GM12878 (cell line): Measurements from ENCODE around the gene ANKRD33B. TPM values are rescaled to one million over a fixed set of nuclear protein-coding genes. Genes with fewer than 3 reads are reported as not detected.

Experiments
- ATAC-seq: fragments of 200-7000 bp; cut with Tn5 transposase; 3 replicates; pipeline ENCODE4 v1.9.1; 2020; ENCODE audit warnings: mild to moderate bottlenecking, moderate library complexity
- BruUV-seq: library from RNA; stranded (reverse); fragments of 400-500 nt; replicated peaks from 2 replicates; lab custom pipeline; 2021; lab: Mats Ljungman, UMichigan
- CTCF ChIA-PET: fragments of 300-600 bp; sonication (Branson Sonifier 250); formaldehyde crosslinking; extraction: SDS; loops from one replicate; lab custom pipeline; 2021; ENCODE audit warnings: inconsistent platforms; lab: Yijun Ruan, JAX
- POLR2A ChIA-PET: fragments of 350-600 bp; formaldehyde crosslinking; extraction: SDS; loops from one replicate; lab custom pipeline; 2021; ENCODE audit warnings: inconsistent platforms; lab: Charles Lee
- RAD21 ChIA-PET: fragments of 300-600 bp; sonication (Branson Sonifier 250); formaldehyde crosslinking; loops from one replicate; lab custom pipeline; 2023; ENCODE audit warnings: antibody characterized with exemption; ENCODE audit not compliant: unreplicated experiment; lab: Charles Lee
- SMC1A ChIA-PET: fragments of 300-600 bp; sonication (Branson Sonifier 250); formaldehyde crosslinking; loops from one replicate; lab custom pipeline; 2023; ENCODE audit not compliant: unreplicated experiment, uncharacterized antibody; lab: Charles Lee
- DNase-seq: peaks from one replicate; pipeline ENCODE4 v3.0.0-alpha.2; 2011; ENCODE audit warnings: low read depth, low spot score
- FAIRE-seq: peaks from 3 replicates; lab custom pipeline; 2011; peaks lifted over from hg19 to GRCh38; lab: Jason Lieb, UNC
- H2AFZ ChIP-seq: 2 replicates; pipeline ENCODE4 v1.6.0; 2011; ENCODE audit warnings: low read depth, low read length, control low read depth; ENCODE audit not compliant: control insufficient read depth
- H3K27ac ChIP-seq: 2 replicates; pipeline ENCODE4 v1.5.1; 2011; ENCODE audit warnings: control low read depth; ENCODE audit not compliant: control insufficient read depth, insufficient read depth
- H3K27me3 ChIP-seq, 2 experiments: replicated peaks in 1 of 2; 2 replicates each; pipeline versions ENCODE4 v1.6.0 to v1.6.1; 2011; ENCODE audit warnings: low read length in 1 of 2; ENCODE audit not compliant: control insufficient read depth in 2 of 2, insufficient read depth in 2 of 2
- H3K36me3 ChIP-seq, 2 experiments: 2 replicates each; pipeline ENCODE4 v1.5.1; 2011; ENCODE audit warnings: low read length in 1 of 2; ENCODE audit not compliant: control insufficient read depth in 2 of 2, insufficient read depth in 2 of 2
- H3K4me1 ChIP-seq: 2 replicates; pipeline ENCODE4 v1.6.1; 2011; ENCODE audit warnings: mild to moderate bottlenecking, low read length, moderate library complexity, mixed read lengths; ENCODE audit not compliant: control insufficient read depth, insufficient read depth
- H3K4me2 ChIP-seq: 2 replicates; pipeline ENCODE4 v1.6.0; 2011; ENCODE audit warnings: control low read depth; ENCODE audit not compliant: control insufficient read depth, insufficient read depth
- H3K4me3 ChIP-seq: fragments of 200-600 bp; sonication (generic); 2 replicates; pipeline ENCODE4 v1.5.1; 2016
- H3K79me2 ChIP-seq: 2 replicates; pipeline ENCODE4 v1.6.0; 2011; ENCODE audit warnings: low read length; ENCODE audit not compliant: control insufficient read depth, insufficient read depth
- H3K9ac ChIP-seq: 2 replicates; pipeline ENCODE4 v1.8.0; 2011; ENCODE audit warnings: low read length, control low read depth, mixed read lengths; ENCODE audit not compliant: control insufficient read depth, insufficient read depth
- H3K9me3 ChIP-seq: replicated peaks from 3 replicates; pipeline ENCODE4 v1.5.1; 2011; ENCODE audit warnings: mild to moderate bottlenecking, low read length; ENCODE audit not compliant: control insufficient read depth, insufficient read depth
- H4K20me1 ChIP-seq: 2 replicates; pipeline ENCODE4 v1.6.0; 2011; ENCODE audit not compliant: control insufficient read depth, insufficient read depth
- ASH2L ChIP-seq: fragments of 300-600, 200-600 bp; sonication (generic); IDR thresholded peaks from 2 replicates; pipeline ENCODE4 v1.6.1; 2017; ENCODE audit warnings: low read depth, mild to moderate bottlenecking, borderline replicate concordance
- BACH1 ChIP-seq: fragments of 450-650 bp; IDR thresholded peaks from 2 replicates; pipeline ENCODE4 v1.6.1; 2017; ENCODE audit warnings: mild to moderate bottlenecking, borderline replicate concordance
- CBX3 ChIP-seq: fragments of 200-600 bp; sonication (generic); IDR thresholded peaks from 2 replicates; pipeline ENCODE4 v1.6.1; 2016; ENCODE audit warnings: low read depth, borderline replicate concordance
- CHD4 ChIP-seq: fragments of 200-600 bp; sonication (generic); IDR thresholded peaks from 2 replicates; pipeline ENCODE4 v1.6.1; 2016; ENCODE audit warnings: mild to moderate bottlenecking
- EZH2 ChIP-seq: IDR thresholded peaks from 2 replicates; pipeline ENCODE4 v1.6.1; 2012; ENCODE audit warnings: low read depth, mild to moderate bottlenecking, control low read depth, inconsistent platforms, low read length, borderline replicate concordance; ENCODE audit not compliant: control insufficient read depth
- GATAD2B ChIP-seq: fragments of 450-650 bp; conservative IDR thresholded peaks from 2 replicates; pipeline ENCODE4 v1.6.1; 2017; ENCODE audit warnings: low read depth, mild to moderate bottlenecking, moderate library complexity
- HDAC2 ChIP-seq: fragments of 200-600 bp; sonication (generic); IDR thresholded peaks from 2 replicates; pipeline ENCODE4 v1.6.1; 2017
- MEF2B ChIP-seq: fragments of 450-650 bp; IDR thresholded peaks from 2 replicates; pipeline ENCODE4 v1.6.1; 2018; ENCODE audit warnings: mild to moderate bottlenecking, moderate library complexity; ENCODE audit not compliant: partially characterized antibody, poor library complexity, severe bottlenecking
- MTA2 ChIP-seq: fragments of 450-650 bp; IDR thresholded peaks from 2 replicates; pipeline ENCODE4 v1.6.1; 2016; ENCODE audit warnings: low read depth, mild to moderate bottlenecking, moderate library complexity
- SMAD1 ChIP-seq: fragments of 450-650 bp; IDR thresholded peaks from 2 replicates; pipeline ENCODE4 v1.6.1; 2018; ENCODE audit warnings: mild to moderate bottlenecking, low read depth; ENCODE audit not compliant: partially characterized antibody
- SMAD5 ChIP-seq: IDR thresholded peaks from 2 replicates; pipeline ENCODE4 v1.6.1; 2016; ENCODE audit warnings: antibody characterized with exemption, low read depth
- YBX1 ChIP-seq: fragments of 450-650 bp; IDR thresholded peaks from 2 replicates; pipeline ENCODE4 v1.6.1; 2016; ENCODE audit warnings: antibody characterized with exemption
- ZNF622 ChIP-seq: fragments of 450-650 bp; IDR thresholded peaks from 2 replicates; pipeline ENCODE4 v1.6.1; 2017; ENCODE audit warnings: mild to moderate bottlenecking, inconsistent platforms
- WGBS: methylation state at CpG from one replicate; pipeline ENCODE4 v1.1.6; 2016; ENCODE audit warnings: low lambda C conversion rate; ENCODE audit not compliant: insufficient replicate concordance, insufficient coverage; ENCODE audit errors: missing lambda C conversion rate; 5-methylcytosine and 5-hydroxymethylcytosine counted together
- in situ Hi-C: fragments of 300-500 bp; cut with MboI; formaldehyde crosslinking; loops from 9 replicates; pipeline ENCODE4 v1.14.3; 2018; ENCODE audit warnings: mixed read lengths
- intact Hi-C: fragments of 100-400 bp; cut with micrococcal nuclease; formaldehyde crosslinking; loops from one replicate; pipeline ENCODE4 v1.14.2; 2022; ENCODE audit not compliant: unreplicated experiment
- polyA plus RNA-seq, 11 experiments: library from polyadenylated mRNA; depleted of rRNA in 4 of 11; unstranded in 6 of 11; stranded (reverse) in 5 of 11; fragments of >200 nt; fragmentation: Nextera tagmentation in 4 of 11; fragmentation: Illumina TruSeq in 1 of 11; extraction: Ambion mirVana in 4 of 11; extraction: Trizol in 1 of 11; gene quantifications; 1 replicate in 1 of 11; 2 replicates in 10 of 11; pipeline versions ENCODE4 v1.2.1 to v1.2.3, GENCODE V29; 2011 to 2016; ENCODE audit warnings: inconsistent platforms in 2 of 11, missing spikeins in 2 of 11, low read depth in 1 of 11
- total RNA-seq, 4 experiments: library from RNA; depleted of rRNA in 3 of 4; stranded (reverse); fragments of >200 nt in 3 of 4; fragmentation: Illumina TruSeq in 1 of 4; extraction: Trizol in 1 of 4; gene quantifications; 2 replicates each; pipeline versions ENCODE4 v1.2.1 to v1.2.3, GENCODE V29; 2013 to 2021
- TF ChIP-seq, protein P1 (sequence below): fragments of 450-650 bp; formaldehyde crosslinking; IDR thresholded peaks from 2 replicates; pipeline ENCODE4 v1.5.0; 2022; ENCODE audit warnings: mild to moderate bottlenecking, missing genetic modification characterization
- TF ChIP-seq, protein P2 (sequence below): fragments of 150-350 bp; IDR thresholded peaks from 2 replicates; pipeline ENCODE4 v1.6.1; 2016; ENCODE audit warnings: low read depth, low read length

The ANKRD33B gene
- total and polyA plus RNA-seq, 10 of the 15 experiments (the other 5 are each of a cell fraction or from before 2014, with no cell fraction given), result 4.9 to 61.6 (median 15.6) TPM

- ChIA-PET RAD21 (interaction anchor here (1.0 to 6.1 kb wide), 12 partner anchors 10 to 123 kb away, joined by 3 to 54 read pairs (median 5); partner anchors contain the start of gene ANKRD33B), CTCF (interaction anchor here (0.9 to 5.1 kb wide), 21 partner anchors 9 to 123 kb away, joined by 3 to 83 read pairs (median 7); no protein-coding TSS in a partner anchor), SMC1A (interaction anchor here (0.6 to 5.9 kb wide), 15 partner anchors 8 to 124 kb away, joined by 3 to 73 read pairs (median 7); no protein-coding TSS in a partner anchor), POLR2A (interaction anchor here (0.8 to 5.3 kb wide), 7 partner anchors 9 to 159 kb away, joined by 3 to 53 read pairs (median 4); partner anchors contain the start of gene ANKRD33B)
- H2AFZ ChIP-seq, result no peak overlapping the region
- no peaks in the 10 kb centered on the region for H3K27me3 ChIP-seq
- H3K27ac ChIP-seq, result peak overlapping the region; percentile 77
- no peak for FAIRE-seq
- in situ Hi-C loops, result no loop called here
- H3K9me3 ChIP-seq, result no peaks in the 10 kb centered on the region
- peaks cover 89% of the 10 kb centered on the region for H3K79me2 ChIP-seq
- 76% methylated on average over 7 of the region's 7 CpGs for WGBS
- ATAC-seq, result peak; percentile 29
- peaks cover 5 to 6% of the 10 kb centered on the region in 2 experiments for H3K36me3 ChIP-seq
- DNase-seq, result no peak
- TSS peak; percentile 6 for BruUV-seq
- H4K20me1 ChIP-seq, result no peaks in the 10 kb centered on the region
- H3K9ac ChIP-seq, result no peak overlapping the region
- H3K4me3 ChIP-seq, result 0 out of 2 replicates have a peak overlapping the region, but pooled peaks have one; percentile 27
- peak overlapping the region; percentile 34 for H3K4me2 ChIP-seq
- H3K4me1 ChIP-seq, result peaks cover 53% of the 10 kb centered on the region
- intact Hi-C loops, result loop anchor here (10.0 kb wide), 1 partner anchor 221 kb away; the partner anchor contains the start of gene MARCHF6
- TF ChIP-seq ZNF622 (no peak), SMAD1 (no peak), GATAD2B (no peak), EZH2 (no peak), ASH2L (no peak), BACH1 (no peak), HDAC2 (no peak), CBX3 (no peak), MTA2 (no peak), YBX1 (no peak), CHD4 (peak; percentile 61; the same call in 1 of the 2 replicates), SMAD5 (no peak), MEF2B (no peak)
- TF ChIP-seq, protein P1, sequence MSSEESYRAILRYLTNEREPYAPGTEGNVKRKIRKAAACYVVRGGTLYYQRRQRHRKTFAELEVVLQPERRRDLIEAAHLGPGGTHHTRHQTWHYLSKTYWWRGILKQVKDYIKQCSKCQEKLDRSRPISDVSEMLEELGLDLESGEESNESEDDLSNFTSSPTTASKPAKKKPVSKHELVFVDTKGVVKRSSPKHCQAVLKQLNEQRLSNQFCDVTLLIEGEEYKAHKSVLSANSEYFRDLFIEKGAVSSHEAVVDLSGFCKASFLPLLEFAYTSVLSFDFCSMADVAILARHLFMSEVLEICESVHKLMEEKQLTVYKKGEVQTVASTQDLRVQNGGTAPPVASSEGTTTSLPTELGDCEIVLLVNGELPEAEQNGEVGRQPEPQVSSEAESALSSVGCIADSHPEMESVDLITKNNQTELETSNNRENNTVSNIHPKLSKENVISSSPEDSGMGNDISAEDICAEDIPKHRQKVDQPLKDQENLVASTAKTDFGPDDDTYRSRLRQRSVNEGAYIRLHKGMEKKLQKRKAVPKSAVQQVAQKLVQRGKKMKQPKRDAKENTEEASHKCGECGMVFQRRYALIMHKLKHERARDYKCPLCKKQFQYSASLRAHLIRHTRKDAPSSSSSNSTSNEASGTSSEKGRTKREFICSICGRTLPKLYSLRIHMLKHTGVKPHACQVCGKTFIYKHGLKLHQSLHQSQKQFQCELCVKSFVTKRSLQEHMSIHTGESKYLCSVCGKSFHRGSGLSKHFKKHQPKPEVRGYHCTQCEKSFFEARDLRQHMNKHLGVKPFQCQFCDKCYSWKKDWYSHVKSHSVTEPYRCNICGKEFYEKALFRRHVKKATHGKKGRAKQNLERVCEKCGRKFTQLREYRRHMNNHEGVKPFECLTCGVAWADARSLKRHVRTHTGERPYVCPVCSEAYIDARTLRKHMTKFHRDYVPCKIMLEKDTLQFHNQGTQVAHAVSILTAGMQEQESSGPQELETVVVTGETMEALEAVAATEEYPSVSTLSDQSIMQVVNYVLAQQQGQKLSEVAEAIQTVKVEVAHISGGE (CRISPR knock-in tag), result no peak
- TF ChIP-seq, protein P2, sequence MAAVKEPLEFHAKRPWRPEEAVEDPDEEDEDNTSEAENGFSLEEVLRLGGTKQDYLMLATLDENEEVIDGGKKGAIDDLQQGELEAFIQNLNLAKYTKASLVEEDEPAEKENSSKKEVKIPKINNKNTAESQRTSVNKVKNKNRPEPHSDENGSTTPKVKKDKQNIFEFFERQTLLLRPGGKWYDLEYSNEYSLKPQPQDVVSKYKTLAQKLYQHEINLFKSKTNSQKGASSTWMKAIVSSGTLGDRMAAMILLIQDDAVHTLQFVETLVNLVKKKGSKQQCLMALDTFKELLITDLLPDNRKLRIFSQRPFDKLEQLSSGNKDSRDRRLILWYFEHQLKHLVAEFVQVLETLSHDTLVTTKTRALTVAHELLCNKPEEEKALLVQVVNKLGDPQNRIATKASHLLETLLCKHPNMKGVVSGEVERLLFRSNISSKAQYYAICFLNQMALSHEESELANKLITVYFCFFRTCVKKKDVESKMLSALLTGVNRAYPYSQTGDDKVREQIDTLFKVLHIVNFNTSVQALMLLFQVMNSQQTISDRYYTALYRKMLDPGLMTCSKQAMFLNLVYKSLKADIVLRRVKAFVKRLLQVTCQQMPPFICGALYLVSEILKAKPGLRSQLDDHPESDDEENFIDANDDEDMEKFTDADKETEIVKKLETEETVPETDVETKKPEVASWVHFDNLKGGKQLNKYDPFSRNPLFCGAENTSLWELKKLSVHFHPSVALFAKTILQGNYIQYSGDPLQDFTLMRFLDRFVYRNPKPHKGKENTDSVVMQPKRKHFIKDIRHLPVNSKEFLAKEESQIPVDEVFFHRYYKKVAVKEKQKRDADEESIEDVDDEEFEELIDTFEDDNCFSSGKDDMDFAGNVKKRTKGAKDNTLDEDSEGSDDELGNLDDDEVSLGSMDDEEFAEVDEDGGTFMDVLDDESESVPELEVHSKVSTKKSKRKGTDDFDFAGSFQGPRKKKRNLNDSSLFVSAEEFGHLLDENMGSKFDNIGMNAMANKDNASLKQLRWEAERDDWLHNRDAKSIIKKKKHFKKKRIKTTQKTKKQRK, result no peak
These were observed 12.4 kb downstream of the ANKRD33B start for GRCh38 chr5:10576121-10576789.
